Spleen (tissue), 11 donors: Measurements from ENCODE around the gene CXADR. TPM values are rescaled to one million over a fixed set of nuclear protein-coding genes. Genes with fewer than 3 reads are reported as not detected.

Experiments used
- DNase-seq: peaks from one replicate; pipeline ENCODE4 v3.0.0-alpha.2; 2020
- H3K27ac ChIP-seq, 8 donors: fragments of 200-600 bp; sonication (generic) in 7 of 8; 1 replicate in 4 of 8; 2 replicates in 4 of 8; pipeline versions ENCODE4 v1.5.0 to v1.8.0; 2016 to 2021; ENCODE audit warnings: inconsistent platforms in 4 of 8, mild to moderate bottlenecking in 4 of 8, moderate library complexity in 1 of 8
- H3K27me3 ChIP-seq, 7 donors: fragments of 200-600 bp; sonication (generic) in 6 of 7; replicated peaks in 1 of 7; 1 replicate in 4 of 7; 2 replicates in 3 of 7; pipeline versions ENCODE4 v1.5.0 to v1.8.0; 2016 to 2021; ENCODE audit warnings: inconsistent platforms in 3 of 7, mild to moderate bottlenecking in 1 of 7
- H3K36me3 ChIP-seq, 6 donors: fragments of 200-600 bp; sonication (generic) in 5 of 6; 1 replicate in 4 of 6; 2 replicates in 2 of 6; pipeline versions ENCODE4 v1.5.0 to v1.8.0; 2016 to 2021; ENCODE audit warnings: inconsistent platforms in 2 of 6
- H3K4me1 ChIP-seq, 6 donors: fragments of 200-600 bp; sonication (generic) in 5 of 6; 1 replicate in 3 of 6; 2 replicates in 3 of 6; pipeline versions ENCODE4 v1.5.0 to v1.8.0; 2016 to 2021; ENCODE audit warnings: inconsistent platforms in 3 of 6
- H3K4me3 ChIP-seq, 8 donors: fragments of 200-600 bp; sonication (generic) in 7 of 8; 1 replicate in 4 of 8; 2 replicates in 4 of 8; pipeline versions ENCODE4 v1.5.0 to v1.8.0; 2016 to 2021; ENCODE audit warnings: inconsistent platforms in 4 of 8, mild to moderate bottlenecking in 4 of 8, moderate library complexity in 2 of 8
- H3K9me3 ChIP-seq, 8 donors: fragments of 200-600 bp; sonication (generic) in 7 of 8; 1 replicate in 4 of 8; 2 replicates in 4 of 8; pipeline versions ENCODE4 v1.5.0 to v1.8.0; 2016 to 2021; ENCODE audit warnings: inconsistent platforms in 4 of 8
- CTCF ChIP-seq, 11 experiments: fragments of 200-600 bp in 7 of 11; fragments of 450-650 bp in 4 of 11; sonication (generic) in 4 of 11; IDR thresholded peaks in 8 of 11; conservative IDR thresholded peaks in 3 of 11; 1 replicate in 7 of 11; 2 replicates in 4 of 11; pipeline versions ENCODE4 v1.4.0 to v1.8.0; 2016 to 2021; ENCODE audit warnings: antibody characterized with exemption in 11 of 11, inconsistent platforms in 4 of 11, mild to moderate bottlenecking in 1 of 11
- POLR2A ChIP-seq, 3 donors: fragments of 450-650 bp; IDR thresholded peaks; one replicate each; pipeline ENCODE4 v1.5.1; 2017; ENCODE audit warnings: antibody characterized with exemption in 3 of 3, mild to moderate bottlenecking in 1 of 3
- POLR2AphosphoS5 ChIP-seq, 3 donors: sonication (generic); formaldehyde crosslinking; IDR thresholded peaks; one replicate each; pipeline ENCODE4 v1.5.1; 2017; ENCODE audit warnings: antibody characterized with exemption in 3 of 3
- WGBS, 5 donors: extraction: QIAGEN DNeasy Blood & Tissue Kit in 3 of 5; methylation state at CpG; one replicate each; pipeline versions ENCODE4 v1.1.5 to v1.1.7; 2013 to 2018; 5-methylcytosine and 5-hydroxymethylcytosine counted together
- intact Hi-C: fragments of 100-400 bp; cut with DNase I; formaldehyde crosslinking; loops from one replicate; pipeline ENCODE4 v1.15.0; 2023; ENCODE audit warnings: low total_unique reads
- polyA plus RNA-seq, 3 donors: library from polyadenylated mRNA; stranded (reverse); fragments of 200-250 nt; gene quantifications; one replicate each; pipeline ENCODE4 v1.2.1, GENCODE V29; 2013
- total RNA-seq, 7 donors: library from RNA; depleted of rRNA in 3 of 7; stranded (reverse); fragments of >200 nt in 3 of 7; fragmentation: NEBNext Ultra II Directional in 4 of 7; extraction: Animal tissue kit (Norgen Biotek cat#: 25700) in 4 of 7; gene quantifications; one replicate each; pipeline versions ENCODE4 v1.1.0 to v1.2.1, GENCODE V29; 2016 to 2021
- donor health status: healthy with polysubstance abuse.
- donor health status: DM: no; HTN: no; CAD: no; lungs with moderate emphysema.
- donor health status: DM: no; HTN: no; CAD: no.
- donor health status: Bipolar disorder and iron deficiency.
- donor health status: healthy.
- donor health status: DM: no; HTN: no; CAD: no.
- donor health status: DM: yes; HTN: yes; CAD: no.

CXADR gene
- total and polyA plus RNA-seq, 10 donors, result 0.11 to 10.7 (median 2.8) TPM

GRCh38 chr21:17540530-17540929 is 27.7 kb downstream of the CXADR start:
- Histone ChIP-seq H3K27me3 (peaks cover 0 to 16% (median 0%) of the 10 kb centered on the region in 7 donors), H3K4me3 (no peak overlapping the region), H3K36me3 (no peaks in the 10 kb centered on the region), H3K9me3 (no peaks in the 10 kb centered on the region), H3K27ac (no peak overlapping the region), H3K4me1 (peaks cover 0 to 5% (median 0%) of the 10 kb centered on the region in 6 donors)
- intact Hi-C loops, result no loop called here
- WGBS, 5 donors, result 79 to 97% (median 87%) methylated on average over 4 of the region's 4 CpGs
- no peak for TF ChIP-seq CTCF (IDR thresholded peaks at IDR 0.05 in 8 of 11, conservative IDR thresholded peaks at IDR 0.05 in 3 of 11)
- no peak for TF ChIP-seq POLR2AphosphoS5 (IDR thresholded peaks at IDR 0.05)
- TF ChIP-seq POLR2A (IDR thresholded peaks at IDR 0.05), result no peak
- no peak for DNase-seq

- no peaks in the 10 kb centered on the region for H3K9me3 ChIP-seq
- intact Hi-C loops, result no loop called here
- peaks cover 0 to 7% (median 0%) of the 10 kb centered on the region in 7 donors for H3K27me3 ChIP-seq
- TF ChIP-seq CTCF (IDR thresholded peaks at IDR 0.05 in 8 of 11, conservative IDR thresholded peaks at IDR 0.05 in 3 of 11), result no peak
- TF ChIP-seq POLR2AphosphoS5 (IDR thresholded peaks at IDR 0.05), result no peak
- TF ChIP-seq POLR2A (IDR thresholded peaks at IDR 0.05), result no peak
- H3K27ac ChIP-seq, result no peak overlapping the region
- DNase-seq, result no peak
- H3K36me3 ChIP-seq, result no peaks in the 10 kb centered on the region
- H3K4me3 ChIP-seq, result no peak overlapping the region
- WGBS, 5 donors, result 69 to 81% (median 74%) methylated on average over 5 of the region's 5 CpGs
- no peaks in the 10 kb centered on the region for H3K4me1 ChIP-seq
These were observed 29.6 kb downstream of the CXADR start for GRCh38 chr21:17542371-17543011.

- no peak for DNase-seq
- 56 to 89% (median 73%) methylated on average over 1 of the region's 1 CpG for WGBS, 5 donors
- intact Hi-C loops, result no loop called here
- Histone ChIP-seq H3K4me3 (no peak overlapping the region), H3K9me3 (no peaks in the 10 kb centered on the region), H3K4me1 (no peaks in the 10 kb centered on the region), H3K36me3 (no peaks in the 10 kb centered on the region), H3K27ac (no peak overlapping the region), H3K27me3 (no peaks in the 10 kb centered on the region)
- TF ChIP-seq POLR2A (IDR thresholded peaks at IDR 0.05), result no peak
- no peak for TF ChIP-seq POLR2AphosphoS5 (IDR thresholded peaks at IDR 0.05)
- TF ChIP-seq CTCF (IDR thresholded peaks at IDR 0.05 in 8 of 11, conservative IDR thresholded peaks at IDR 0.05 in 3 of 11), result no peak
These were observed 32.2 kb downstream of the CXADR start for GRCh38 chr21:17545007-17545406.

- 71 to 80% (median 76%) methylated on average over 7 of the region's 7 CpGs for WGBS, 5 donors
- Histone ChIP-seq H3K27ac (no peak overlapping the region), H3K27me3 (no peaks in the 10 kb centered on the region), H3K9me3 (no peaks in the 10 kb centered on the region), H3K4me1 (no peaks in the 10 kb centered on the region), H3K36me3 (no peaks in the 10 kb centered on the region), H3K4me3 (no peak overlapping the region)
- no peak for TF ChIP-seq POLR2A (IDR thresholded peaks at IDR 0.05)
- TF ChIP-seq POLR2AphosphoS5 (IDR thresholded peaks at IDR 0.05), result no peak
- TF ChIP-seq CTCF (IDR thresholded peaks at IDR 0.05 in 8 of 11, conservative IDR thresholded peaks at IDR 0.05 in 3 of 11), result no peak
- DNase-seq, result no peak
- intact Hi-C loops, result no loop called here
These were observed 35.4 kb downstream of the CXADR start for GRCh38 chr21:17548262-17548661.
